ENCODE data around the gene LIMS2.
A peak's percentile ranks its signal among the peaks of the same experiment; 100 is the strongest.

LIMS2 gene

GRCh38 chr2:127619203-127619590, 56.1 kb downstream of the LIMS2 start:
- no peak for DNase-seq

DNA sequence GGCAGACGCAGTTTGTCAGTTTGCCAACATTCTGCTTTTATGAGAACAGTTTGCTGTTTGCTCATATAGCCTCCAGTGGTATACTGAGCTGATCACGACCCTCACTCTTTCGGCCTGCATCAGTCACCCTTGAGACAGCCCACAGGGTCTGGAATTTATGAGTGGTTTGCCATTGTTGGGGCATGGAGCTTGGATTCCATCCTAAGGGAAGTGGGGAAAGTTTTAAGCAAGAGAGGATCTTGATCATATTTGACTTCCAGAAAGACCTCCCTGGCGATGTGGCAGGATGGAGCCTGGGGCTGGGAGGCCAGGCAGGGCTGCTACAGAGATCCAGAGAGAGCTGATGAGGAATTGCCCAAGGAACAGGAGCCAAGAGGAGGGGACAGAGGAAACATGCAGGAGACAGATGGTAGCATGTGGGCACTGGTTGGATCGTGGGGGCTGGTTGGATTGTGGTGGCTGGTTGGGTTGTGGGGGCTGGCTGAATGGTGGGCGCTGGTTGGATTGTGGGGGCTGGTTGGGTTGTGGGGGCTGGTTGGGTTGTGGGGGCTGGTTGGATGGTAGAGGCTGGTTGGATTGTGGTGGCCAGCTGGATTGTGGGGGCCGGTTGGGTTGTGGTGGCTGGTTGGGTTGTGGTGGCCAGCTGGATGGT, 56.7 kb downstream of the LIMS2 start:
- DNase-seq: no peak

DNA sequence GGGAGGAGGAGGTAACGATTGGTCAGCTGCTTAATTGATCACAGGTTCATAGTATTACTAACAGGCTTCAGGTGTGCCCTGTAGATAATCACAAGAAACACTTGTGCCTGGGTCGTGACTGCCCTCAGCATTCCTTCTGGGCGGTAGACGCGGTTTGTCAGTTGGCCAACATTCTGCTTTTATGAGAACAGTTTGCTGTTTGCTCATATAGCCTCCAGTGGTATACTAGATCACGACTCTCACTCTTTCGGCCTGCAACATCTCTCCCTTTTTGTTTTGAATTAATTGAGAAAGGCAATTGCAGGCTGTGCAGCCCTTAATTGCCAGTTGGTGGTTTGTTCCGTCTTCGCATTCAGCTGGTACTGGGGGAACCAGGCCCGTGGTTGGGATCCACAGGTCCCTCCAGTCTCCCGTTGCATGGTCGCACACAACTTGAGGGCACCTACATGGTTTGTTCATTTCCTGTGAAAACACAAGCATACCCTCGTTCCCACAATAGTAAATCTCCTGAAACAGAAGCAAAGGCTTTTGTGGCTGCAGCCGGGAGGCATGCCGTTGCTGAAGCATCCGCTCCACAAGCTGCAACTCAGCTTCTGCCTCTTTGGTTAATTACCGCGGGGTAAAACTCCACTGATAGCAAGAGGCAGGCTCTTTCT, 59.7 kb downstream of the LIMS2 start:
- no peak for DNase-seq

DNA sequence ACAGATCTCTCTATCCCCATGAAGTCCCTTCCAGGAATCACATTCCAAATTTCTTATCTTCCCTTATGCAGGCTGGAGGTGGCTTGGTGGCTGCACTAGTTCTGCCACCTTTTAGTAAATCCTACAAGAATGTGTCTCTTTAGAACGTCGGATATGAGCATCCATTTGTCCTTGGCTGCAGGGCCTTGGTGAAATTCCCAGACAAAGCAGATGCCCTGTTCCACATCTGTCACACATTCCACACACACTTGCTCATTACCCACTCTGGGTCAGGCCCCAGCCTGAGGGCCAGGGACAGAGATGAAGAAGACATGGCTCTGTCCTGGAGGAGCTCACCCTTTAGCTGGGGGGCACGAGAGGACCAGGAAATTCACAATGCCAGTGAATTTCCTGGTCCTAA, 60.6 kb downstream of the LIMS2 start:
- DNase-seq: no peak

DNA sequence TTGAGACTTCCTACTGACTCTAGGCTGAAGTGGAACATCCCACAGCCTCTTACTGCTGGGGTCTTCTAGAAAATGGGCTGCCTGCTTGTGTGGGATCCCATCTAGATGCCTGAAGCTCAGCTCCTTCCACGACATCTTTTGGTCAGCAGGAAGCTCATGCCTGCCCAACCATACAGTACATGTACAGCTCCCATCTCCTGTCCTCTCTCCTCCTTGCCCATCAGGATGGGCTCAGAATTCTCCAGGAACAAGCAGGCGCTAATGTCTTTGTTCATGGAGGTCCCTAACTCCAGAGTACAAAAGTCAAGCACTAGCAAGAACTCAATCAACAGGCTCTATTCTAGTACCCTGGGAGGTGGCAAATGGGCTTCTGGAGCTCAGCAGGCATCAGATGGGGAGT, 61.1 kb downstream of the LIMS2 start:
- DNase-seq: no peak

DNA sequence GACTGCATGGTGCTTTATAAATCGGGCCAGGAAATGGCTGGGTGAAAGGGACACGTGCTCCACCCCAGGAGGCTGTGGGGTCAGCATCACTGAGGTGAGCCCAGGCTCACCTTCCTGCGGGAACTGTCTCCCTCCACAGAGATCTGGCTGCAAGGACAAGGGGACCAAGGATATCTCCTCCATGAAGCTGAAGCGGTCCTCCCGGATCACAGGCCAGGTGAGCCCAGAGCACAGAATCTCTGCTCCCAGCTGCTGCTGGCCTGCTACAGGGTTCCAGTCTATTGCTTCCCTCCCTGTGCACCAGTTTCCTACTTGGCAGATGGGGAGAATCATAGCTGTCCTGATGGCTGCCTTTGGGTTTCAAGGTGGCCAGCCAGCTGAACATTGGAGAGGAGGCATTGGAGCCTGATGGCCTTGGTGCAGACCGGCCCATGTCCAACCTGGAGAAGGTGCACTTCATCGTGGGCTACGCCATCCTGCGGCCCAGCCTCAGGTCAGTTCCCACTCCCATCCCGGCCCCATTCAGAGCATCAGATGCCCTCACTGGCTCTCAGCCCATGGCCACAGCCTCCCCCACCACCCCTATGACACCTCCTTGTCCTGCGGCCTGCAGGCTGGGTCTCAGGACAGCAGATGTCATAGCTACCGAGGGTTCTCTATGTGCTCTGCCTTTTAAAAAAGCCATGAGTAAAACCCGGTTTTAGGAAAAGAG, 63.1 kb downstream of the LIMS2 start:
- DNase-seq: no peak

DNA sequence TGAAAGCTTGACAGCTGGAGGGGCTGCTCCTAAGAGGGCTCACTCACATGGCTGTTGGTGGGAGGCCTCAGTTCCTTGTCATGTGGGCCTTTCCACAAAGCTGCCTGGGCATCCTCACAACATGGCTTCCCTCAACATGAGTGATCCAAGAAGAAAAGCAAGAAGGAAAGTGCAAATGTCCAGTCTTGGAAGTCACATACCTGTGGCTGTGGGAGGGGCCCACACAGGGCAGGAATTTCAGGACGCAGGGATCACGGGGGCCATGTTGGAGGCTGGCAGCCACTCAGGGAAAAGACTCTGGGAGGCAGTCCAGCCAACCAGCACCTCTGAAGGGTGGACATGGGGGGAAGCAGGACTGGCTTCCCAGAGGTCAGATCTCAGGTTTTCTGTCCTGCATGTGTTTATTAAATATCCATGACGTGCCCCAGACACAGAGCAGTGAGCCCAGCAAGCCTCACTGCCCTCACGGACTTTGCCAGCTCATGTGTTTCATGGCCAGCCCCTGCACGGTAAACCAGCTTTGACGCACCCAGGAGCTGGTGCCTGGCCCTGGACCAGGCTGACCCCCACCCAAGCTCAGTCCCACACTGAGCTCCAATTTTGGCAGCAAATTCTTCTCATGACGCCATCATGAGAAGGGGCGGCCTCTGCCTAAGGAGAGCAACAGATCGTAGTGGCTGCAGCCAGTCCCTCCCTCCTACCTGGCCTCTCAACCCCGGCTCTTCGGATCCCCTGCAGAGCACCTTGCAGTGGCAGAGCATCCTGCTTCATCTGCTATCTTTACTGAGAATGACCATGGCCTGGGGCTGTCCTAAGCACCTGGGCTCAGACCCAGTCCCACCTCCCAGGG, 64.0 kb downstream of the LIMS2 start:
- no peak for DNase-seq

- no peak for DNase-seq
These were observed 64.8 kb downstream of the LIMS2 start for GRCh38 chr2:127610561-127610960.

GRCh38 chr2:127609818-127610217, 65.5 kb downstream of the LIMS2 start:
- no peak for DNase-seq

GRCh38 chr2:127609031-127609751, 66.1 kb downstream of the LIMS2 start:
- no peak for DNase-seq

DNA sequence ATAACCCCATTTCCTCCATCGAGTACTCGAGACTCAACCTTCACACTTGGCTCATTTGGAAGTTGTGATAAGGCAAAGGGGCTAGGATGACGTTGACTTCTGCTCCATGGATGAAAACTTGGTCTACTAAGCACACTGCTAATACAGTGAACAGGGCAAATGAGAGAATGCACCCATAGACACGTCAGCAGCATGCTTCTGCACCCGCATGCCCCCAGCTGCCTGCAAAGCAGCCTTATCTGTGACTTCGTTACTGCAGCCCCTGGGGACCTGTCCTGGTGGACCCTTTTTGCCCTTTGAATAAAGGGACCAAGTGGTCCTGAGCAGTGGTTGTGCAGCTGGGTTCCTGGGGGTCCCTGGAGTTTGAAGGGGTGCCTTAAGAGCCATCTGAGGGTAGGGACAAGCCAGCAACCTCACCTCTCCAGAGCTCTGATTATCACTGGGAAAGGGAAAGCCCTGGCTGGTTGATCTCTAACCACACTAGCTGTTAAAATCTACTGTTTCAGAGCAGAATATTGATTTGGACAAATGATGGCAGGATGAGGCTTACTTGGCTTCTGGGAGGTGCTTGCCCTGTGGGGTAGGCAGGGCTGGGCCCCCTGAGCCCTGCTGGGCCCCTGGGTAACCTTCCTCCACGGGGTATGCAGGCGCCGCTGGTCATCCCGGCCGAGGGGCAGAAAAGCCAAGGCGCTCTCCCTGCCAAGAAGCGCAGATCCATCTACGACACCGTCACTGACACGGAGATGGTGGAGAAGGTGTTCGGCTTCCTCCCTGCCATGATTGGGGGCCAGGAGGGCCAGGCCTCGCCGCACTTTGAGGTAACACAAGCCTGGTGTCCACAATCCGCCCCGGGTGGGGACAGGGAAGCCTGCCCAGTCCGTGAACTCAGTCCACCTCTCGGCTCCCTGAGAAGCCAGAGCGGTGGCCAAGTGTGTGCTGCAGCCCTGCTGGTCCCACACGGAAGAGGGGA, 67.0 kb downstream of the LIMS2 start:
- no peak for DNase-seq

DNA sequence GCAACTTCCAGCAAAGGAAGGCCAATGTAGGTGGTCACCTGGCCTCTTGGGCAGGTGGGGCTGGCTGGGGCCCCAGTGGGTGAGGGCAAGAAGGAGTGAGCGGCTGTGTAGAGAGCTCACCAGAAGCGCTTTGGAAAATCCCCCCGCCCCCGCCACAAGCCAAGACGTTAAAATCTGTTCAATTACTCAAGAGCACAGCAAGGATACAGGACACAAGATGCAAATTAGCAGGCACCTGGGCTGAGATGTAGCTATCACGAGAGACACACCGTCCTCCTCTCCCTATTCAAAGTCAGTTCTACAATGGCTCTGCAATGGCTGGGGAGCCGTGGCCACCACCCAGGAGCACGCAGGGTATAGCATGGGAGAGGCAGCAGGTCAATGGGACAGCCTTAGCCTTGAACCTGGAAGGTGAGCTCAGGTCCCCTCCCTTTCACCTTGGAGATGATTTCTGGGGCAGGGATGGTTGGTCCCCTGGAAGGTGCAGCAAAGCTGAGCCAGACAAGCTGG, 67.9 kb downstream of the LIMS2 start:
- DNase-seq: no peak

DNA sequence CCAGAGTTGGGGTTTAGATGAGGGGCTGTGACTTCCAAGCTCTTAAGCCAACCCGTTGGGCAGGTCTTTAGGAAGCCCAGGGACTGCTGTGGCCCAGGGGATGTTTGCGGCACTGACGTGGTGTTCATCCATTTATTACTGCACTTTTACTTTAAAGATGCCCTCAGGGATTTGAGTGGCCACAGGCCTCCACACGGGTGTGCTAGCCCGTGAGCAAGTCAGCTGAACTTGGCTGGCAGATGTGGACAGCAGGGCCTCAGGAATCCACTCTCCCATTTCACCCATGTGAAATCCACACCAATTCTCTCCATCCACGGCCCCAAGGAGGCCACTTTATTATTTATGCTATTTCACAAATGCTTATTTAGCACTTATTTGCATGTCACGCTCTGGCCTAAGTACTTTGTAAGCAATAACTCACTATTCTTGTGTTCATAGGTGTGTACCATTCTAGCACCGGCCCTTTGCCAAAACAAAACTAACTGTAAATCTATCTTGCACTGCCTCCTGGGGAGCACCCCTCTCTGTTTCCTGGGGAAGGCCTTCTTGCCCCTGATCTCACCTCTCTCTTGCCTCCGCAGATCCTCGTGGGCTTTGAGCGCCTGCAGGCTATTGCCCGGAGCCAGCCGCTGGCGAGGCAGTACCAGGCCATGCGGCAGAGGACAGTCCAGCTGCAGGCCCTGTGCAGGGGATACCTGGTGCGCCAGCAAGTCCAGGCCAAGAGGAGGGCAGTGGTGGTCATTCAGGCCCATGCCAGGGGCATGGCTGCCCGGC, 68.5 kb downstream of the LIMS2 start:
- no peak for DNase-seq

GRCh38 chr2:127605691-127606263, 69.6 kb downstream of the LIMS2 start:
- no peak for DNase-seq

DNA sequence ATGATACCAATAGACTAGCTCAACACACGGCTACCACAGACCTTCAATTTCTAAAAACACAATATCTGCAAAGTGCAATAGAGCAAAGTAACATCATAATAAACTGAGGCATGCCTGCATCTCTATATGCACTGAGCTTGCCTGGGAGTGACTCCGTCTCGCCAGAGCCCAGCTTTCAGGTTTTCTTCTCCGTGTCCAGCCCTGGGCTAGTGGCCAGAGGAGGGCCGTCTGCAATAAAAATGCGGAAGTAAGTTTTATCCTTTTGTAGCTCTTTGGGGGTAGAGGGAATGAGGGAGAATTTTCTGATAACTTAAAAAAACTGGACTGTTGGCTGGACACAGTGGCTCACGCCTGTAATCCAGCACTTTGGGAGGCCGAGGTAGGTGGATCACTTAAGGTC, 70.3 kb downstream of the LIMS2 start:
- no peak for DNase-seq

DNA sequence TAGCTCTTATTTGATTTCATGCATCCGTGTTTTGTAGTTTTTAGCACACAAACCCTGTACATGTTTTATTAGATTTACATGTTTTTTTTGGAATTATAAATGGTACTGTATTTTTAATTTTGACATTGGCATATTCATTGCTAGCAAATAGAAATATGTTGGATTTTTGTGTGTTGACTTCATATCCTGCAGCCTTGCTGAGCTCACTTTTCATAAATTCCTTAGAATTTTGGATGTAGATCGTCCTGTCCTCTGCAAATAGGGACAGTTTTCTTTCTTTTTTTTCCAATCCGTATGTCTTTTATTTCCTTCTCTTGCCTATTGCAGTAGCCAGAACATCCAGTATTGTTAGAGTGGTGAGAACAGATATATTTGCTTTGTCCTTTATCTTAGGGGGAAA, 76.1 kb downstream of the LIMS2 start:
- no peak for DNase-seq

- DNase-seq: no peak
These were observed 76.6 kb downstream of the LIMS2 start for GRCh38 chr2:127598711-127599110.

DNA sequence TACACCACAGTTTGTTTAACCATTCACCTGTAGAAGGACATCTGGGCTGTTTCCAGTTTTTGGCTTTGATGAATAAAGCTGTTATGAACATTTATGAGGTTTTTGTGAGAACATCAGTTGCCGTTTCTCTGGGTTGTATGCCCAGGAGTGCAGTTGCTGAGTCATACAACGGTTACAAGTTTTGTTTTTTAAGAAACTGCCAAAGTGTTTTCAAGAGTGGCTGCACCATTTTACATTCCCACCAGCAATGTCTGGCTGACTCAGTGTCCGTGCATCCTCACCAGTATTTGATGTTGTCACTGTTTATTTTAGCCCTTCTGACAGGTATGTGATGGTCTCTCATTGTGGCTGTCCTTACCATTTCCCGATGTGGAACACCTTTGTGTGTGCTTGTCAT, 77.3 kb downstream of the LIMS2 start:
- peak in 1 of 5 donors; percentile 33 for DNase-seq

DNA sequence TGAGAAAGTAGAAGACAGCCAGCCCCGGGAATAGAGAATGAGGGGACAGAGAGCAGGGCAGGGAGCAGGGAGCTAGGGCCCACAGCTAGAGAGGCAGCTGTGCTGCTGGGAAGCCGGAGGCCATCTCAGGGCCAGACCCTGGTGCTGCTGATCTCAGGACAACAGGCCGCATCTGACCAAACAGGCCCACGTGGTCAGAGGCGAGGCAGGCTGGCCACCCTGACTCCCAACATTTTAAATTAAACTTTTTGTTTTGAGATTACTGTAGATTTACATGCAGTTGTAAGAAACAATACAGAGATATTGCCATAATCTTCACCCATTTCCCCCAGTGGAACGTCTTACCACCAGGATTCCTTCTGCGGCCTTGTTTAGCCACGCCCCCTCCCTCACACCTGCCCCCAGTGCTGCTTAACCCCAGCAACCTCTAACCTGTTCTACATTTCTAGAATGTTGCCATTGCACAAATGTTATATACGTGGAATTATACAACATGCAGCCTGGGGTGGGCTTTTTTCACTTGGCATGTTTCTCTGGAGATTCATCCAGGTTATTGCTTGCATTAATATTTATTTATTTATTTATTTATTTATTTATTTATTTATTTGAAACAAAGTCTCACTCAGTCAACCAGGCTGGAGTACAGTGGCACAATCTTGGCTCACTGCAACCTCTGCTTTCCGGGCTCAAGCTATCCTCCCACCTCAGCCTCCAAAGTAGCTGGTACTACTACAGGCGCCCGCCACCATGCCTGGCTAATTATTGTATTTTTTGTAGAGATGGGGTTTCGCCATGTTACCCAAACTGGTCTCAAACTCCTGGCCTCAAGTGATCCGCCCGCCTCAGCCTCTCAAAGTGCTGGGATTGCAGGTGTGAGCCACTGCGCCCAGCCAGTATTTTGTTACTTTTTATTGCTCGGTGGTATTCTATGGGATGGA, 78.0 kb downstream of the LIMS2 start:
- DNase-seq: no peak
